ENCODE data around the gene SKP2.
"Not testable (repeated sequence)": the region's sequence is repeated elsewhere in the genome, so short reads cannot be mapped to it uniquely, and the experiment has no call there.

Gene SKP2

GRCh38 chr5:36158144-36158543 is 6.2 kb downstream of the SKP2 start:
- no peak for DNase-seq

GRCh38 chr5:36160617-36161016 is 8.7 kb downstream of the SKP2 start:
- no peak for DNase-seq

GRCh38 chr5:36161361-36161760 is 9.4 kb downstream of the SKP2 start:
- DNase-seq: no peak

GRCh38 chr5:36162810-36163486 is 11.0 kb downstream of the SKP2 start:
- DNase-seq: no peak

- no peak for DNase-seq
Measured at GRCh38 chr5:36164461-36164860, 12.6 kb downstream of the SKP2 start.

- no peak for DNase-seq
Measured at GRCh38 chr5:36168737-36169136, 16.8 kb downstream of the SKP2 start.

- no peak for DNase-seq
Measured at GRCh38 chr5:36170832-36171424, 19.0 kb downstream of the SKP2 start.

- DNase-seq: no peak
Measured at GRCh38 chr5:36172599-36172998, 20.7 kb downstream of the SKP2 start.

- no peak for DNase-seq
Measured at GRCh38 chr5:36173426-36173825, 21.5 kb downstream of the SKP2 start.

- no peak for DNase-seq
Measured at GRCh38 chr5:36174119-36174518, 22.2 kb downstream of the SKP2 start.

GRCh38 chr5:36175043-36175442 is 23.1 kb downstream of the SKP2 start:
- no peak for DNase-seq

GRCh38 chr5:36177154-36177553 is 25.2 kb downstream of the SKP2 start:
- DNase-seq: no peak

- no peak for DNase-seq
Measured at GRCh38 chr5:36177715-36178523, 26.0 kb downstream of the SKP2 start.

GRCh38 chr5:36178524-36178890 is 26.6 kb downstream of the SKP2 start:
- DNase-seq: no peak

GRCh38 chr5:36179950-36180349 is 28.0 kb downstream of the SKP2 start:
- no peak for DNase-seq

- DNase-seq: no peak
Measured at GRCh38 chr5:36180556-36181350, 28.8 kb downstream of the SKP2 start.

GRCh38 chr5:36181774-36182173 is 29.9 kb downstream of the SKP2 start:
- DNase-seq: no peak

- not testable (repeated sequence) for DNase-seq
Measured at GRCh38 chr5:36184408-36184807, 32.5 kb downstream of the SKP2 start.

- no peak for DNase-seq
Measured at GRCh38 chr5:36193746-36194145, 41.8 kb downstream of the SKP2 start.

- no peak for DNase-seq
Measured at GRCh38 chr5:36198281-36198680, 46.4 kb downstream of the SKP2 start.

- DNase-seq: not testable (repeated sequence)
Measured at GRCh38 chr5:36198783-36199182, 46.9 kb downstream of the SKP2 start.

GRCh38 chr5:36199620-36200019 is 47.7 kb downstream of the SKP2 start:
- no peak for DNase-seq

GRCh38 chr5:36200513-36200912 is 48.6 kb downstream of the SKP2 start:
- DNase-seq: no peak

Data from NK-92 treated with Interleukin-12 subunit alpha and Interleukin-12 subunit beta, amount 100 ng/mL, for 24 hours (cell line).